Measurements from ENCODE around the gene PRAMEF15.
"Not testable (repeated sequence)": the region's sequence is repeated elsewhere in the genome, so short reads cannot be mapped to it uniquely, and the experiment has no call there.

The PRAMEF15 gene

GRCh38 chr1:13356774-13357173 lies 41.4 kb downstream of the PRAMEF15 start:
- peak; percentile 36 for DNase-seq (ENCODE audit: low read depth)
- TF ChIP-seq CTCF (IDR thresholded peaks at IDR 0.05; ENCODE audit: control insufficient read depth, extremely low read depth, insufficient read depth): peak; percentile 62

GRCh38 chr1:13362364-13362763 lies 47.0 kb downstream of the PRAMEF15 start:
- not testable (repeated sequence) for DNase-seq (ENCODE audit: low read depth); H3K4me3 ChIP-seq (ENCODE audit: low read depth, low read length)

More at GRCh38 chr1:13356774-13357173, 41.4 kb downstream of the PRAMEF15 start:
- not testable (repeated sequence) for H3K4me3 ChIP-seq (ENCODE audit: low read depth, low read length)

- DNase-seq (ENCODE audit: low read depth); H3K4me3 ChIP-seq (ENCODE audit: low read depth, low read length): not testable (repeated sequence)
These were observed 49.5 kb downstream of the PRAMEF15 start for GRCh38 chr1:13364928-13365327.

GRCh38 chr1:13366536-13366935 lies 51.2 kb downstream of the PRAMEF15 start:
- H3K4me3 ChIP-seq (ENCODE audit: low read depth, low read length); DNase-seq (ENCODE audit: low read depth): not testable (repeated sequence)

- DNase-seq (ENCODE audit: low read depth); H3K4me3 ChIP-seq (ENCODE audit: low read depth, low read length): not testable (repeated sequence)
- TF ChIP-seq CTCF (IDR thresholded peaks at IDR 0.05; ENCODE audit: control insufficient read depth, extremely low read depth, insufficient read depth): peak; percentile 33
These were observed 53.2 kb downstream of the PRAMEF15 start for GRCh38 chr1:13368544-13368943.

Measured in LNCaP clone FGC (cell line).